Panc1 (cell line): ENCODE measurements around the gene ATP9A.

Experiments
- CTCF ChIP-seq: fragments of 450-650 bp; IDR thresholded peaks from 2 replicates; pipeline ENCODE4 v1.5.1; 2017; ENCODE audit warnings: mild to moderate bottlenecking
- REST ChIP-seq, 2 experiments: IDR thresholded peaks; 2 replicates each; pipeline ENCODE4 v1.6.1; 2011 to 2012; ENCODE audit warnings: low read depth in 2 of 2, control low read depth in 1 of 2, low read length in 1 of 2, mild to moderate bottlenecking in 1 of 2, moderate library complexity in 1 of 2; ENCODE audit not compliant: insufficient read depth in 1 of 2
- SIN3A ChIP-seq: IDR thresholded peaks from 2 replicates; pipeline ENCODE4 v1.6.1; 2012; ENCODE audit warnings: low read depth, mild to moderate bottlenecking, low read length, moderate library complexity, borderline replicate concordance; ENCODE audit not compliant: insufficient read depth
- TCF7L2 ChIP-seq: IDR thresholded peaks from 2 replicates; pipeline ENCODE4 v1.6.1; 2011; ENCODE audit warnings: mild to moderate bottlenecking, low read depth, low read length, inconsistent platforms

- TF ChIP-seq CTCF (no peak), REST (IDR thresholded peaks at IDR 0.05; ENCODE audit: insufficient read depth in 1 of 2, low read depth in 2 of 2, low read length in 1 of 2) (no peak), TCF7L2 (no peak), SIN3A (no peak)
Measured at GRCh38 chr20:51584116-51584515, 184.1 kb downstream of the ATP9A start.
